DND-41 (cell line): ENCODE results near the gene THOC5.

Experiments
- ATAC-seq: fragments of 200-7000 bp; cut with Tn5 transposase; 3 replicates; pipeline ENCODE4 v1.9.1; 2021; ENCODE audit warnings: low read depth; ENCODE audit not compliant: insufficient read depth
- DNase-seq: peaks from one replicate; pipeline ENCODE4 v3.0.0-alpha.2; 2020
- H2AFZ ChIP-seq: 2 replicates; pipeline ENCODE4 v1.6.0; 2012; ENCODE audit warnings: low read depth, low read length
- H3K27ac ChIP-seq: 2 replicates; pipeline ENCODE4 v1.5.1; 2012; ENCODE audit warnings: low read length, inconsistent platforms
- H3K27me3 ChIP-seq: fragments of 200-600 bp; sonication (generic); 2 replicates; pipeline ENCODE4 v1.6.0; 2012; ENCODE audit warnings: low read length, mild to moderate bottlenecking, inconsistent platforms; ENCODE audit not compliant: insufficient read depth, poor library complexity
- H3K36me3 ChIP-seq: 2 replicates; pipeline ENCODE4 v1.5.1; 2012; ENCODE audit warnings: low read length, inconsistent platforms; ENCODE audit not compliant: insufficient read depth
- H3K4me1 ChIP-seq: 2 replicates; pipeline ENCODE4 v1.5.1; 2012; ENCODE audit warnings: mild to moderate bottlenecking, low read length; ENCODE audit not compliant: insufficient read depth
- H3K4me2 ChIP-seq: 2 replicates; pipeline ENCODE4 v1.6.0; 2012; ENCODE audit warnings: mild to moderate bottlenecking, moderate library complexity, low read length, inconsistent platforms; ENCODE audit not compliant: insufficient read depth
- H3K4me3 ChIP-seq, 2 experiments: fragments of 200-600 bp in 1 of 2; shearing (Covaris generic) in 1 of 2; 2 replicates each; pipeline ENCODE4 v1.5.1; 2012 to 2016; ENCODE audit warnings: inconsistent platforms in 2 of 2, low read length in 2 of 2, mild to moderate bottlenecking in 2 of 2, low read depth in 1 of 2, moderate library complexity in 1 of 2
- H3K79me2 ChIP-seq: 2 replicates; pipeline ENCODE4 v1.6.0; 2012; ENCODE audit warnings: low read length, inconsistent platforms; ENCODE audit not compliant: insufficient read depth
- H3K9ac ChIP-seq: 2 replicates; pipeline ENCODE4 v1.6.0; 2012; ENCODE audit warnings: low read depth, mild to moderate bottlenecking, inconsistent platforms, low read length, moderate library complexity
- H3K9me3 ChIP-seq: 2 replicates; pipeline ENCODE4 v1.5.1; 2012; ENCODE audit warnings: low read length, moderate library complexity, mild to moderate bottlenecking, inconsistent platforms; ENCODE audit not compliant: insufficient read depth, severe bottlenecking
- H4K20me1 ChIP-seq: 2 replicates; pipeline ENCODE4 v1.6.0; 2012; ENCODE audit warnings: low read length; ENCODE audit not compliant: insufficient read depth
- EZH2 ChIP-seq: IDR thresholded peaks from 3 replicates; pipeline ENCODE4 v1.6.1; 2012; ENCODE audit warnings: borderline replicate concordance, low read depth, mild to moderate bottlenecking, moderate library complexity, low read length, inconsistent platforms; ENCODE audit not compliant: severe bottlenecking
- TF ChIP-seq, protein P1 (sequence below): IDR thresholded peaks from 2 replicates; pipeline ENCODE4 v1.5.1; 2012; ENCODE audit warnings: borderline replicate concordance, low read length, moderate library complexity, mild to moderate bottlenecking; ENCODE audit not compliant: poor library complexity, severe bottlenecking; ENCODE audit errors: extremely low read depth

THOC5 gene

DNA sequence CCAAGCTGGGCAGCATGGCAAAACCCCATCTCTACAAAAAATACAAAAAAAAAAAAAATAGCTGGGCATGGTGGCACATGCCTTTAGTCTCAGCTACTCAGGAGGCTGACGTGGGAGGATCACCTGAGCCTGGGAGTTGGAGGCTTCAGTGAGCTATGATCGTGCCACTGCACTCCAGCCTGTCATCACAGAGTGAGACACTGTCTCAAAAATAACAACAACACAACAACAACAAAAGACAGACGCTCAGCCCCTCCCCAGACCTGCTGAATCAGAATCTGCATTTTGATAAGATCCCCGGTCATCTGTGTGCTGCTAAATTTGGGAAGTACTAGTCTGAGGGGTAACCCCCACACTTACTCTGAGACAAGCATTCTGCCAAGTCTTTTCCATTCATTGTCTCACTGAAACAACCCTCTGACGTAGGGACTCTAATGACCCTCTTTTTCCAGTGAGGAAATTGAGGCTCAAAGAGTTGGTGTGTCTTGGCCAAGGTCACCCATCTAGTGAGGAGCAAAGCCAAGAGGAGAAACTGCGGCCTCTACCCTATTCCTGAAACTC is 66.1 kb downstream of the THOC5 start:
- Histone ChIP-seq H2AFZ (no peak overlapping the region), H3K27ac (no peak overlapping the region), H3K9me3 (no peaks in the 10 kb centered on the region), H3K27me3 (no peaks in the 10 kb centered on the region), H4K20me1 (peaks cover under 1% of the 10 kb centered on the region; the same call in 1 of the 2 replicates), H3K36me3 (no peaks in the 10 kb centered on the region), H3K9ac (no peak overlapping the region), H3K4me2 (no peak overlapping the region), H3K4me1 (no peaks in the 10 kb centered on the region), H3K79me2 (no peaks in the 10 kb centered on the region), H3K4me3 (no peak overlapping the region)
- DNase-seq (no peak), ATAC-seq (no peak)
- TF ChIP-seq, protein P1, sequence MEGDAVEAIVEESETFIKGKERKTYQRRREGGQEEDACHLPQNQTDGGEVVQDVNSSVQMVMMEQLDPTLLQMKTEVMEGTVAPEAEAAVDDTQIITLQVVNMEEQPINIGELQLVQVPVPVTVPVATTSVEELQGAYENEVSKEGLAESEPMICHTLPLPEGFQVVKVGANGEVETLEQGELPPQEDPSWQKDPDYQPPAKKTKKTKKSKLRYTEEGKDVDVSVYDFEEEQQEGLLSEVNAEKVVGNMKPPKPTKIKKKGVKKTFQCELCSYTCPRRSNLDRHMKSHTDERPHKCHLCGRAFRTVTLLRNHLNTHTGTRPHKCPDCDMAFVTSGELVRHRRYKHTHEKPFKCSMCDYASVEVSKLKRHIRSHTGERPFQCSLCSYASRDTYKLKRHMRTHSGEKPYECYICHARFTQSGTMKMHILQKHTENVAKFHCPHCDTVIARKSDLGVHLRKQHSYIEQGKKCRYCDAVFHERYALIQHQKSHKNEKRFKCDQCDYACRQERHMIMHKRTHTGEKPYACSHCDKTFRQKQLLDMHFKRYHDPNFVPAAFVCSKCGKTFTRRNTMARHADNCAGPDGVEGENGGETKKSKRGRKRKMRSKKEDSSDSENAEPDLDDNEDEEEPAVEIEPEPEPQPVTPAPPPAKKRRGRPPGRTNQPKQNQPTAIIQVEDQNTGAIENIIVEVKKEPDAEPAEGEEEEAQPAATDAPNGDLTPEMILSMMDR, result no peak
- TF ChIP-seq EZH2, result no peak

DNA sequence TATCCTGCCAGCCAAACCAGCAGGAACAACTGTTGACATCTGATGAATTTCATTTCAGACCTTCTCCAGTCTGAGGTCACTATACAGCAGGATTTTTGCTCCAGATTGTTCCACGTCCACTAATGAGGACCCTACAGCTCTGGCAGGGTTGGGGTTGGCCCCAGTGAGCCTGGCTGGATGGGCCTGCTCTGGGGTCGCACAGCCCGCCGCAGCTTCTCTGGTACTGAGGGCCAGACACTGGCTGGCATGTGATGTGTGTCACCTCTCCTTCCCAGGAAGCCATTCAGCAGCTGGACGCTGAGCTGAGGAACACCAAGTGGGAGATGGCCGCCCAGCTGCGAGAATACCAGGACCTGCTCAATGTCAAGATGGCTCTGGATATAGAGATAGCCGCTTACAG is 68.1 kb downstream of the THOC5 start:
- no peak for TF ChIP-seq EZH2
- TF ChIP-seq, protein P1, result no peak
- DNase-seq, result no peak
- Histone ChIP-seq H3K79me2 (no peaks in the 10 kb centered on the region), H4K20me1 (peaks cover 5% of the 10 kb centered on the region; the same call in 1 of the 2 replicates), H3K9me3 (no peaks in the 10 kb centered on the region), H3K27ac (no peak overlapping the region), H3K4me2 (no peak overlapping the region), H2AFZ (no peak overlapping the region), H3K4me1 (no peaks in the 10 kb centered on the region), H3K36me3 (no peaks in the 10 kb centered on the region), H3K27me3 (no peaks in the 10 kb centered on the region), H3K9ac (no peak overlapping the region), H3K4me3 (no peak overlapping the region)
- no peak for ATAC-seq

DNA sequence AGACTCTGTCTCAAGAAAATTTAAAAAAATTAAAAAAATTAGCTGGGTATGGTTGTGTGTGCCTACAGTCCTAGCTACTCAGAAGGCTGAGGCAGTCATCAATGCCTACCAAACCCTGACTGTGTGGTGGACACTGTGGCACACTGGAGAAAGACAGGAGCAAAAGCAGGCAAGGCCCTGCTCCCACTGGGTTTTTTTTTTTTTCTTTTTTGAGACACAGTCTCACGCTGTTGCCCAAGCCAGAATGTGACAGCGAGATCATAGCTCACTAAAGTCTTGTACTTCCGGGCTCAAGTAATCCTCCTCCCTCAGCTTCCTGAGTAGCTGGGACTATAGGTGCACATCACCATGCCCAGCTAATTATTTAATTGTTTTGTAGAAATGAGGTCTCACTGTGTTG is 68.9 kb downstream of the THOC5 start:
- H3K9ac ChIP-seq, result no peak overlapping the region
- H3K36me3 ChIP-seq, result no peaks in the 10 kb centered on the region
- ATAC-seq (no peak), DNase-seq (no peak)
- TF ChIP-seq, protein P1, result no peak
- no peak for TF ChIP-seq EZH2
- no peak overlapping the region for H2AFZ ChIP-seq
- H3K4me1 ChIP-seq, result no peaks in the 10 kb centered on the region
- H3K27ac ChIP-seq, result no peak overlapping the region
- H3K9me3 ChIP-seq, result no peaks in the 10 kb centered on the region
- H3K4me2 ChIP-seq, result no peak overlapping the region
- peaks cover 5% of the 10 kb centered on the region; the same call in 1 of the 2 replicates for H4K20me1 ChIP-seq
- H3K27me3 ChIP-seq, result no peaks in the 10 kb centered on the region
- H3K79me2 ChIP-seq, result no peaks in the 10 kb centered on the region
- H3K4me3 ChIP-seq, result no peak overlapping the region

DNA sequence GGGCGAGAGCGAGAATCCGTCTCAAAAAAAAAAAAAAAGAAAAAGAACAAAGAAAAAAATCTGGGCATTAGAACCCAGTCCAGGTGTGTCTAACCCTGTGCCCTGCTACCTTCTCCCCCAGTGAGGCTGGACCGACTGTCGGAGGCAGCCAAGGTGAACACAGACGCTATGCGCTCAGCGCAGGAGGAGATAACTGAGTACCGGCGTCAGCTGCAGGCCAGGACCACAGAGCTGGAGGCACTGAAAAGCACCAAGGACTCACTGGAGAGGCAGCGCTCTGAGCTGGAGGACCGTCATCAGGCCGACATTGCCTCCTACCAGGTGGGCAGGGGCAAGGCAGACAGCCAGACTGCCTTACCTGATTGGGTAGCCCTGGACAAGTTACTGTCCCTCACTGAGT is 70.3 kb downstream of the THOC5 start:
- no peak overlapping the region for H3K4me3 ChIP-seq
- no peaks in the 10 kb centered on the region for H3K9me3 ChIP-seq
- H3K4me2 ChIP-seq, result no peak overlapping the region
- peaks cover 6% of the 10 kb centered on the region; the same call in 1 of the 2 replicates for H4K20me1 ChIP-seq
- no peaks in the 10 kb centered on the region for H3K36me3 ChIP-seq
- no peak for TF ChIP-seq EZH2
- TF ChIP-seq, protein P1, result no peak
- no peak for DNase-seq
- no peaks in the 10 kb centered on the region for H3K27me3 ChIP-seq
- peaks cover 2% of the 10 kb centered on the region; the same call in 1 of the 2 replicates for H3K4me1 ChIP-seq
- no peaks in the 10 kb centered on the region for H3K79me2 ChIP-seq
- H3K9ac ChIP-seq, result no peak overlapping the region
- H2AFZ ChIP-seq, result no peak overlapping the region
- ATAC-seq, result no peak
- no peak overlapping the region for H3K27ac ChIP-seq
